IMR-90 (cell line): ENCODE measurements around the gene IL18BP. TPM values are rescaled to one million over a fixed set of nuclear protein-coding genes. Genes with fewer than 3 reads are reported as not detected.

Source experiments
- ATAC-seq: fragments of 200-7000 bp; cut with Tn5 transposase; 2 replicates; pipeline ENCODE4 v1.9.1; 2020; ENCODE audit warnings: low read depth, mild to moderate bottlenecking, moderate library complexity
- BruUV-seq: library from RNA; stranded (reverse); fragments of 400-500 nt; replicated peaks from 2 replicates; lab custom pipeline; 2021; lab: Mats Ljungman, UMichigan
- CTCF ChIA-PET: fragments of 300-600 bp; formaldehyde crosslinking; extraction: SDS; loops from one replicate; lab custom pipeline; 2021; ENCODE audit warnings: antibody characterized with exemption; lab: Yijun Ruan, JAX
- POLR2A ChIA-PET: fragments of 300-600 bp; sonication (Branson Sonifier 250); formaldehyde crosslinking; loops from one replicate; lab custom pipeline; 2022; ENCODE audit warnings: antibody characterized with exemption; ENCODE audit not compliant: unreplicated experiment; lab: Charles Lee
- DNase-seq: peaks from one replicate; pipeline ENCODE4 v3.0.0; 2013
- H2AFZ ChIP-seq: replicated peaks from 2 replicates; pipeline ENCODE3; 2013; ENCODE audit warnings: low read length, mild to moderate bottlenecking; ENCODE audit not compliant: poor library complexity
- H2AK5ac ChIP-seq: 2 replicates; pipeline ENCODE4 v1.6.1; 2013; ENCODE audit warnings: low read depth, low read length, inconsistent platforms
- H2AK9ac ChIP-seq: replicated peaks from 2 replicates; pipeline ENCODE3; 2013; ENCODE audit warnings: mild to moderate bottlenecking, low read depth, low read length, moderate library complexity; ENCODE audit not compliant: poor library complexity
- H2BK120ac ChIP-seq: 2 replicates; pipeline ENCODE4 v1.6.1; 2013; ENCODE audit warnings: low read depth, low read length, inconsistent platforms
- H2BK15ac ChIP-seq: 3 replicates; pipeline ENCODE4 v1.6.1; 2013; ENCODE audit warnings: low read depth, low read length, inconsistent platforms
- H2BK20ac ChIP-seq: 2 replicates; pipeline ENCODE4 v1.6.1; 2013; ENCODE audit warnings: low read depth, mild to moderate bottlenecking, inconsistent platforms, low read length, moderate library complexity
- H2BK5ac ChIP-seq: 2 replicates; pipeline ENCODE4 v1.6.1; 2013; ENCODE audit warnings: mild to moderate bottlenecking, low read depth, low read length, inconsistent platforms; ENCODE audit not compliant: poor library complexity, severe bottlenecking
- H3K14ac ChIP-seq: replicated peaks from 2 replicates; pipeline ENCODE4 v1.6.1; 2013; ENCODE audit warnings: low read depth, low read length, inconsistent platforms
- H3K18ac ChIP-seq: 2 replicates; pipeline ENCODE4 v1.6.1; 2013; ENCODE audit warnings: low read depth, low read length, control low read depth
- H3K23ac ChIP-seq: 2 replicates; pipeline ENCODE4 v1.6.1; 2013; ENCODE audit warnings: low read depth, low read length, inconsistent platforms
- H3K27ac ChIP-seq: 2 replicates; pipeline ENCODE4 v1.5.1; 2013; ENCODE audit warnings: mild to moderate bottlenecking, control low read depth, low read length; ENCODE audit not compliant: insufficient read depth
- H3K27me3 ChIP-seq: 2 replicates; pipeline ENCODE4 v1.6.1; 2013; ENCODE audit warnings: low read length; ENCODE audit not compliant: control insufficient read depth, insufficient read depth
- H3K36me3 ChIP-seq: 2 replicates; pipeline ENCODE4 v1.6.1; 2013; ENCODE audit warnings: low read length, mixed read lengths; ENCODE audit not compliant: control insufficient read depth, insufficient read depth
- H3K4ac ChIP-seq: 2 replicates; pipeline ENCODE4 v1.6.1; 2013; ENCODE audit warnings: low read depth, low read length, inconsistent platforms
- H3K4me1 ChIP-seq: 2 replicates; pipeline ENCODE4 v1.6.1; 2013; ENCODE audit warnings: low read length, mixed read lengths; ENCODE audit not compliant: control insufficient read depth, insufficient read depth
- H3K4me2 ChIP-seq: 2 replicates; pipeline ENCODE4 v1.6.1; 2013; ENCODE audit warnings: low read depth, mild to moderate bottlenecking, control low read depth, low read length, moderate library complexity
- H3K4me3 ChIP-seq: 2 replicates; pipeline ENCODE4 v1.5.1; 2013; ENCODE audit warnings: low read depth, mild to moderate bottlenecking, control low read depth, low read length, moderate library complexity; ENCODE audit not compliant: insufficient read depth
- H3K56ac ChIP-seq: 2 replicates; pipeline ENCODE4 v1.6.1; 2013; ENCODE audit warnings: low read length, inconsistent platforms; ENCODE audit not compliant: insufficient read depth; ENCODE audit errors: extremely low read depth
- H3K79me1 ChIP-seq, 2 experiments: 2 replicates each; pipeline ENCODE4 v1.6.1; 2013; ENCODE audit warnings: low read length in 2 of 2, inconsistent platforms in 1 of 2, low read depth in 1 of 2
- H3K9ac ChIP-seq: 2 replicates; pipeline ENCODE4 v1.6.1; 2013; ENCODE audit warnings: low read depth, low read length, control low read depth
- H3K9me1 ChIP-seq: 2 replicates; pipeline ENCODE4 v1.6.1; 2013; ENCODE audit warnings: low read length, inconsistent platforms; ENCODE audit not compliant: insufficient read depth
- H3K9me3 ChIP-seq: 2 replicates; pipeline ENCODE4 v1.6.1; 2013; ENCODE audit warnings: low read length; ENCODE audit not compliant: control insufficient read depth, insufficient read depth
- H4K20me1 ChIP-seq: 2 replicates; pipeline ENCODE4 v1.6.1; 2013; ENCODE audit warnings: low read length, inconsistent platforms; ENCODE audit not compliant: insufficient read depth
- H4K5ac ChIP-seq: 2 replicates; pipeline ENCODE4 v1.6.1; 2013; ENCODE audit warnings: mild to moderate bottlenecking, low read depth, low read length, control low read depth
- H4K8ac ChIP-seq, 2 experiments: 2 replicates each; pipeline ENCODE4 v1.6.1; 2013; ENCODE audit warnings: low read depth in 2 of 2, low read length in 2 of 2, control low read depth in 1 of 2, inconsistent platforms in 1 of 2
- H4K91ac ChIP-seq: 2 replicates; pipeline ENCODE4 v1.6.1; 2013; ENCODE audit warnings: low read depth, low read length, inconsistent platforms; ENCODE audit not compliant: insufficient read depth
- CEBPB ChIP-seq: IDR thresholded peaks from 2 replicates; pipeline ENCODE4 v1.6.1; 2012; ENCODE audit warnings: low read depth, low read length, improper control_type of control experiment
- CHD1 ChIP-seq: IDR thresholded peaks from 2 replicates; pipeline ENCODE4 v1.6.1; 2012; ENCODE audit warnings: low read depth, low read length, improper control_type of control experiment
- MXI1 ChIP-seq: IDR thresholded peaks from 2 replicates; pipeline ENCODE4 v1.6.1; 2012; ENCODE audit warnings: low read depth, mild to moderate bottlenecking, low read length, moderate library complexity, borderline replicate concordance
- POLR2A ChIP-seq: IDR thresholded peaks from 2 replicates; pipeline ENCODE4 v1.6.1; 2012; ENCODE audit warnings: mild to moderate bottlenecking, low read depth, low read length
- RAD21 ChIP-seq: IDR thresholded peaks from 2 replicates; pipeline ENCODE4 v1.6.1; 2012; ENCODE audit warnings: low read length, improper control_type of control experiment
- SMC3 ChIP-seq: fragments of 150-350 bp; IDR thresholded peaks from 2 replicates; pipeline ENCODE4 v1.6.1; 2016; ENCODE audit warnings: low read depth, mild to moderate bottlenecking, antibody characterized with exemption, low read length, moderate library complexity
- WGBS, 2 experiments: methylation state at CpG; one replicate each; pipeline versions ENCODE4 v1.1.5 to v1.1.7; 2013; ENCODE audit warnings: missing lambda C conversion rate in 2 of 2; ENCODE audit not compliant: insufficient read length in 1 of 2; ENCODE audit errors: extremely low coverage in 2 of 2; 5-methylcytosine and 5-hydroxymethylcytosine counted together
- dilution Hi-C: fragments of 300-500 bp; cut with HindIII; formaldehyde crosslinking; loops from one replicate; pipeline ENCODE4 v1.14.3; 2018; ENCODE audit warnings: low sequenced_read_pairs; ENCODE audit not compliant: unreplicated experiment
- in situ Hi-C: fragments of 300-500 bp; cut with MboI; formaldehyde crosslinking; loops from 3 replicates; pipeline ENCODE4 v1.14.3; 2019; ENCODE audit warnings: low sequenced_read_pairs, inconsistent platforms, mixed read lengths
- intact Hi-C: fragments of 100-400 bp; cut with micrococcal nuclease; formaldehyde crosslinking; loops from 2 replicates; pipeline ENCODE4 v1.10.0; 2022
- polyA plus RNA-seq, 3 experiments: library from polyadenylated mRNA; depleted of rRNA; stranded (reverse); fragments of >200 nt; gene quantifications; 2 replicates each; pipeline ENCODE4 v1.2.3, GENCODE V29; 2012; ENCODE audit warnings: low replicate concordance in 1 of 3
- total RNA-seq: library from RNA; depleted of rRNA; stranded (reverse); fragments of >200 nt; gene quantifications from 2 replicates; pipeline ENCODE4 v1.2.3, GENCODE V29; 2012
- TF ChIP-seq, protein P1 (sequence below): conservative IDR thresholded peaks from 2 replicates; pipeline ENCODE4 v1.5.1; 2012; ENCODE audit warnings: mild to moderate bottlenecking, low read depth, low read length, improper control_type of control experiment

The IL18BP gene
- total and polyA plus RNA-seq, 2 of the 4 experiments (the other 2 are of a cell fraction) = 0.90 to 3.2 TPM

DNA sequence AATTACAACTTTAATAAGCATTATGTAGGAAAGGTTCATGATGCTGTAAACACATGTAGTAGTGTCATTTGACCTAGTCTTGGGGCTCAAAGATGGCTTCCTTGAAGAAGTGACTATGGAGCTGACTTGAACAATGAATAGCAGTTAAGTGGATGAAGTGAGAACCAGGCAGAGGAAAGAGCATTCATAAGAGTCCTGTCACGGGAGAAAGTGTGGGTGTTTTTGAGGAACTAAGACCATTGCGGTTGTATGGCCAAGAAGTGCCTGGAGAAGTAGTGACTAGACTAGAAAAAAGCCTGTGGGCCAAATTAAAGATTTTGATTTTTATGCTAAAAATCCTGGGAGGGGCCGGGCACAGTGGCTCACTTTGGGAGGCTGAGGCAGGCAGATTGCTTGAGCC, 7.2 kb upstream of the IL18BP start:
- intact Hi-C loops = no loop called here
- no peak overlapping the region for H2BK15ac ChIP-seq
- H2BK5ac ChIP-seq = no peak overlapping the region
- no peaks in the 10 kb centered on the region for H3K9me3 ChIP-seq
- H3K18ac ChIP-seq = no peak overlapping the region
- H2BK20ac ChIP-seq = no peak overlapping the region
- H4K8ac ChIP-seq = no peak overlapping the region
- H4K5ac ChIP-seq = no peak overlapping the region
- H3K9ac ChIP-seq = no peak overlapping the region
- H3K4me3 ChIP-seq = no peak overlapping the region
- peaks cover 8 to 14% of the 10 kb centered on the region in 2 experiments; a peak in 2 of 4 replicates for H3K79me1 ChIP-seq
- H2BK120ac ChIP-seq = no peak overlapping the region
- DNase-seq (no peak), ATAC-seq (no peak)
- no TSS peak for BruUV-seq
- CTCF ChIA-PET = interaction anchor here (0.7 kb wide), 1 partner anchor 14 kb away, joined by 3 read pairs; no protein-coding TSS in a partner anchor
- no peaks in the 10 kb centered on the region for H3K27me3 ChIP-seq
- peaks cover 8% of the 10 kb centered on the region for H3K36me3 ChIP-seq
- dilution Hi-C loops = no loop called here
- no peak overlapping the region for H2AK5ac ChIP-seq
- TF ChIP-seq CEBPB = no peak
- TF ChIP-seq CHD1 = no peak
- no peak for TF ChIP-seq RAD21
- TF ChIP-seq MXI1 = no peak
- TF ChIP-seq POLR2A = no peak
- no peak for TF ChIP-seq SMC3
- TF ChIP-seq, protein P1, sequence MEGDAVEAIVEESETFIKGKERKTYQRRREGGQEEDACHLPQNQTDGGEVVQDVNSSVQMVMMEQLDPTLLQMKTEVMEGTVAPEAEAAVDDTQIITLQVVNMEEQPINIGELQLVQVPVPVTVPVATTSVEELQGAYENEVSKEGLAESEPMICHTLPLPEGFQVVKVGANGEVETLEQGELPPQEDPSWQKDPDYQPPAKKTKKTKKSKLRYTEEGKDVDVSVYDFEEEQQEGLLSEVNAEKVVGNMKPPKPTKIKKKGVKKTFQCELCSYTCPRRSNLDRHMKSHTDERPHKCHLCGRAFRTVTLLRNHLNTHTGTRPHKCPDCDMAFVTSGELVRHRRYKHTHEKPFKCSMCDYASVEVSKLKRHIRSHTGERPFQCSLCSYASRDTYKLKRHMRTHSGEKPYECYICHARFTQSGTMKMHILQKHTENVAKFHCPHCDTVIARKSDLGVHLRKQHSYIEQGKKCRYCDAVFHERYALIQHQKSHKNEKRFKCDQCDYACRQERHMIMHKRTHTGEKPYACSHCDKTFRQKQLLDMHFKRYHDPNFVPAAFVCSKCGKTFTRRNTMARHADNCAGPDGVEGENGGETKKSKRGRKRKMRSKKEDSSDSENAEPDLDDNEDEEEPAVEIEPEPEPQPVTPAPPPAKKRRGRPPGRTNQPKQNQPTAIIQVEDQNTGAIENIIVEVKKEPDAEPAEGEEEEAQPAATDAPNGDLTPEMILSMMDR = no peak
- no peak overlapping the region for H3K27ac ChIP-seq
- H2AK9ac ChIP-seq = no peak overlapping the region
- H3K56ac ChIP-seq = no peak overlapping the region
- H4K91ac ChIP-seq = no peak overlapping the region
- in situ Hi-C loops = no loop called here
- H3K4ac ChIP-seq = no peak overlapping the region
- no peak overlapping the region for H3K23ac ChIP-seq
- peaks cover 20% of the 10 kb centered on the region for H3K9me1 ChIP-seq
- H3K14ac ChIP-seq = no peak overlapping the region
- peaks cover 5% of the 10 kb centered on the region for H3K4me1 ChIP-seq
- WGBS, 2 experiments = 100% methylated on average over 1 of the region's 3 CpGs; no CpG with 5 or more reads in 1 of the 2 experiments
- H3K4me2 ChIP-seq = no peak overlapping the region
- POLR2A ChIA-PET = no interaction called here
- no peak overlapping the region for H2AFZ ChIP-seq
- H4K20me1 ChIP-seq = peaks cover 11% of the 10 kb centered on the region; the same call in 1 of the 2 replicates
